22Rv1 (cell line): Measurements from ENCODE around the gene LCOR.
"Not testable (repeated sequence)": the region's sequence is repeated elsewhere in the genome, so short reads cannot be mapped to it uniquely, and the experiment has no call there.

Experiments
- ZFX ChIP-seq: fragments of 450-650 bp; IDR thresholded peaks from 2 replicates; pipeline ENCODE4 v1.6.1; 2017; ENCODE audit warnings: antibody characterized with exemption, borderline replicate concordance
- TF ChIP-seq, protein P1 (sequence below): fragments of 450-650 bp; IDR thresholded peaks from 2 replicates; pipeline ENCODE4 v1.5.1; 2017; ENCODE audit warnings: mild to moderate bottlenecking

DNA sequence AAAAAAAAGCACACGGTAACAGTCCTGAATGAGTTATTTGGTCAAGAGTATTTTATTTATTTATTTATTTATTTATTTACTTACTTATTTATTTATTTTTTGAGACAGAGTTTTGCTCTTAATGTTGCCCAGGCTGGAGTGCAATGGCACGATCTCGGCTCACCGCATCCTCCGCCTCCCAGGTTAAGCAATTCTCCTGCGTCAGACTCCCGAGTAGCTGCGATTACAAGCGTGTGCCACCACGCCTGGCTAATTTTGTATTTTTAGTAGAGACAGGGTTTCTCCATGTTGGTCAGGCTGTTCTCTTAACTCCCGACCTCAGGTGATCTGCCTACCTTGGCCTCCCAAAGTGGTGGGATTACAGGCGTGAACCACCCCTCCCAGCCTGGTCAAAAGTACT, 15.3 kb downstream of the LCOR start:
- TF ChIP-seq, protein P1, sequence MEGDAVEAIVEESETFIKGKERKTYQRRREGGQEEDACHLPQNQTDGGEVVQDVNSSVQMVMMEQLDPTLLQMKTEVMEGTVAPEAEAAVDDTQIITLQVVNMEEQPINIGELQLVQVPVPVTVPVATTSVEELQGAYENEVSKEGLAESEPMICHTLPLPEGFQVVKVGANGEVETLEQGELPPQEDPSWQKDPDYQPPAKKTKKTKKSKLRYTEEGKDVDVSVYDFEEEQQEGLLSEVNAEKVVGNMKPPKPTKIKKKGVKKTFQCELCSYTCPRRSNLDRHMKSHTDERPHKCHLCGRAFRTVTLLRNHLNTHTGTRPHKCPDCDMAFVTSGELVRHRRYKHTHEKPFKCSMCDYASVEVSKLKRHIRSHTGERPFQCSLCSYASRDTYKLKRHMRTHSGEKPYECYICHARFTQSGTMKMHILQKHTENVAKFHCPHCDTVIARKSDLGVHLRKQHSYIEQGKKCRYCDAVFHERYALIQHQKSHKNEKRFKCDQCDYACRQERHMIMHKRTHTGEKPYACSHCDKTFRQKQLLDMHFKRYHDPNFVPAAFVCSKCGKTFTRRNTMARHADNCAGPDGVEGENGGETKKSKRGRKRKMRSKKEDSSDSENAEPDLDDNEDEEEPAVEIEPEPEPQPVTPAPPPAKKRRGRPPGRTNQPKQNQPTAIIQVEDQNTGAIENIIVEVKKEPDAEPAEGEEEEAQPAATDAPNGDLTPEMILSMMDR: not testable (repeated sequence)
- TF ChIP-seq ZFX: not testable (repeated sequence)
